Smooth muscle cell of the umbilical artery (primary cell): Measurements from ENCODE around the gene ATP6V0A1. TPM values are rescaled to one million over a fixed set of nuclear protein-coding genes. Genes with fewer than 3 reads are reported as not detected.

Experiments
- total RNA-seq: library from RNA; depleted of rRNA; stranded (reverse); fragments of >200 nt; gene quantifications from 2 replicates; pipeline ENCODE4 v1.2.3, GENCODE V29; 2014

ATP6V0A1 gene
- total RNA-seq = 53.4 and 68.0 TPM in 2 replicates

GRCh38 chr17:42458497-42459255, at the start of gene ATP6V0A1:
TSS of gene ATP6V0A1 (plus strand) at chr17:42458878. CDS start at chr17:42460895, 2,017 bp downstream.

GRCh38 chr17:42422958-42423712, 35.5 kb upstream of the ATP6V0A1 start, which contains the start of gene CAVIN1:
TSS of gene CAVIN1 (minus strand) at chr17:42423256. CDS start at chr17:42423097, 159 bp downstream.

GRCh38 chr17:42536048-42536371, 77.3 kb downstream of the ATP6V0A1 start, which contains the start of gene NAGLU:
TSS of gene NAGLU (plus strand) at chr17:42536241. CDS start at chr17:42536273, 32 bp downstream.

GRCh38 chr17:42552736-42553135, 94.1 kb downstream of the ATP6V0A1 start, which contains the start of gene HSD17B1:
TSS of gene HSD17B1 (plus strand) at chr17:42552923. CDS start at chr17:42552934, 11 bp downstream.

GRCh38 chr17:42561897-42562387, 103.3 kb downstream of the ATP6V0A1 start, which contains the start of gene COASY:
TSS of gene COASY (plus strand) at chr17:42562148. CDS start at chr17:42562623, 475 bp downstream.

GRCh38 chr17:42566883-42567573, 108.3 kb downstream of the ATP6V0A1 start, which contains the start of gene MLX:
TSS of gene MLX (plus strand) at chr17:42567100. CDS start at chr17:42567125, 25 bp downstream.

Other genes with a start within 250 kb of the ATP6V0A1 start
- 27.3 and 29.7 TPM in 2 replicates for gene STAT5B, start 182.5 kb upstream of the ATP6V0A1 start, total RNA-seq
- gene STAT5A, start 170.4 kb upstream of the ATP6V0A1 start, total RNA-seq = 4.9 and 19.0 TPM in 2 replicates
- 105 and 140 TPM in 2 replicates for gene STAT3, start 70.4 kb upstream of the ATP6V0A1 start, total RNA-seq
- gene CAVIN1, start 35.6 kb upstream of the ATP6V0A1 start, total RNA-seq = 374 and 587 TPM in 2 replicates
- gene NAGLU, start 77.4 kb downstream of the ATP6V0A1 start, total RNA-seq = 36.4 and 63.2 TPM in 2 replicates
- gene HSD17B1, start 94.0 kb downstream of the ATP6V0A1 start, total RNA-seq = 0.88 and 1.5 TPM in 2 replicates
- 13.1 and 26.4 TPM in 2 replicates for gene COASY, start 103.3 kb downstream of the ATP6V0A1 start, total RNA-seq
- gene MLX, start 108.2 kb downstream of the ATP6V0A1 start, total RNA-seq = 33.7 and 34.4 TPM in 2 replicates
- gene PSMC3IP, start 118.9 kb downstream of the ATP6V0A1 start, total RNA-seq = 0.89 and 5.2 TPM in 2 replicates
- 37.1 and 47.5 TPM in 2 replicates for gene RETREG3, start 150.5 kb downstream of the ATP6V0A1 start, total RNA-seq
- gene TUBG1, start 150.8 kb downstream of the ATP6V0A1 start, total RNA-seq = 12.5 and 43.9 TPM in 2 replicates
- gene TUBG2, start 200.4 kb downstream of the ATP6V0A1 start, total RNA-seq = 11.9 and 13.2 TPM in 2 replicates
- 8.9 and 11.6 TPM in 2 replicates for gene PLEKHH3, start 218.1 kb downstream of the ATP6V0A1 start, total RNA-seq
- gene CCR10, start 223.0 kb downstream of the ATP6V0A1 start, total RNA-seq = 1.8 and 2.5 TPM in 2 replicates
- 24.9 and 52.4 TPM in 2 replicates for gene CNTNAP1, start 223.7 kb downstream of the ATP6V0A1 start, total RNA-seq